H1 (cell line): ENCODE data around the gene RGS3. TPM values are rescaled to one million over a fixed set of nuclear protein-coding genes. Genes with fewer than 3 reads are reported as not detected.
A peak's percentile ranks its signal among the peaks of the same experiment; 100 is the strongest.

ENCODE experiments used
- CTCF ChIA-PET: fragments of 300-600 bp; sonication (Branson Sonifier 250); formaldehyde crosslinking; loops from one replicate; lab custom pipeline; 2021; ENCODE audit not compliant: partially characterized antibody; lab: Charles Lee
- POLR2A ChIA-PET: fragments of 300-600 bp; sonication (Branson Sonifier 250); formaldehyde crosslinking; loops from one replicate; lab custom pipeline; 2021; ENCODE audit warnings: inconsistent platforms; ENCODE audit not compliant: partially characterized antibody; lab: Charles Lee
- DNase-seq, 2 experiments: peaks; one replicate each; pipeline versions ENCODE4 v3.0.0 to v3.0.0-alpha.2; 2010 to 2022; ENCODE audit warnings: low spot score in 2 of 2, low read depth in 1 of 2, mixed read lengths in 1 of 2
- FAIRE-seq: peaks from 2 replicates; lab custom pipeline; 2011; peaks lifted over from hg19 to GRCh38; lab: Jason Lieb, UNC
- H2AFZ ChIP-seq: 2 replicates; pipeline ENCODE4 v1.8.1; 2012; ENCODE audit warnings: low read length, inconsistent platforms
- H2AK5ac ChIP-seq: 2 replicates; pipeline ENCODE4 v1.6.1; 2013; ENCODE audit warnings: low read depth, low read length
- H2BK120ac ChIP-seq: replicated peaks from 2 replicates; pipeline ENCODE3; 2013; ENCODE audit warnings: low read depth, low read length, inconsistent platforms
- H2BK12ac ChIP-seq: 2 replicates; pipeline ENCODE4 v1.6.1; 2013; ENCODE audit warnings: low read depth, low read length
- H2BK15ac ChIP-seq: 2 replicates; pipeline ENCODE4 v1.6.1; 2013; ENCODE audit warnings: low read length
- H2BK20ac ChIP-seq: 2 replicates; pipeline ENCODE4 v1.6.1; 2013; ENCODE audit warnings: low read length
- H2BK5ac ChIP-seq: 2 replicates; pipeline ENCODE4 v1.6.1; 2013; ENCODE audit warnings: low read depth, low read length
- H3K14ac ChIP-seq: 2 replicates; pipeline ENCODE4 v1.6.1; 2013; ENCODE audit warnings: inconsistent platforms; ENCODE audit not compliant: insufficient read length
- H3K18ac ChIP-seq: 2 replicates; pipeline ENCODE4 v1.6.1; 2013; ENCODE audit warnings: low read length; ENCODE audit errors: extremely low read depth
- H3K23ac ChIP-seq: 2 replicates; pipeline ENCODE4 v1.6.1; 2013; ENCODE audit warnings: inconsistent platforms; ENCODE audit not compliant: insufficient read length
- H3K23me2 ChIP-seq: 2 replicates; pipeline ENCODE4 v1.6.1; 2013; ENCODE audit warnings: low read depth, low read length
- H3K27ac ChIP-seq: 2 replicates; pipeline ENCODE4 v1.6.1; 2011; ENCODE audit warnings: low read depth, low read length, inconsistent platforms
- H3K27me3 ChIP-seq, 4 experiments: replicated peaks in 1 of 4; 1 replicate in 1 of 4; 2 replicates in 3 of 4; pipeline versions ENCODE4 v1.6.1 to v1.8.1; 2011 to 2013; ENCODE audit warnings: low read length in 3 of 4, mild to moderate bottlenecking in 3 of 4, inconsistent platforms in 2 of 4, mixed read lengths in 2 of 4, moderate library complexity in 1 of 4; ENCODE audit not compliant: control insufficient read depth in 3 of 4, insufficient read depth in 3 of 4; ENCODE audit errors: extremely low read depth in 1 of 4
- H3K36me3 ChIP-seq, 4 experiments: 2 replicates each; pipeline versions ENCODE4 v1.6.1 to v1.8.1; 2011 to 2013; ENCODE audit warnings: mild to moderate bottlenecking in 4 of 4, low read length in 3 of 4, moderate library complexity in 2 of 4, control low read depth in 1 of 4, inconsistent platforms in 1 of 4; ENCODE audit not compliant: insufficient read depth in 4 of 4, control insufficient read depth in 2 of 4
- H3K4ac ChIP-seq: replicated peaks from 2 replicates; pipeline ENCODE3; 2013; ENCODE audit warnings: low read length, low read depth, mixed read lengths, inconsistent platforms; ENCODE audit not compliant: insufficient read length
- H3K4me1 ChIP-seq, 4 experiments: replicated peaks in 1 of 4; 1 replicate in 1 of 4; 2 replicates in 3 of 4; pipeline versions ENCODE4 v1.6.1 to v1.8.1; 2011 to 2013; ENCODE audit warnings: low read length in 3 of 4, inconsistent platforms in 2 of 4, mixed read lengths in 1 of 4; ENCODE audit not compliant: insufficient read depth in 4 of 4, control insufficient read depth in 3 of 4
- H3K4me2 ChIP-seq, 2 experiments: 2 replicates each; pipeline versions ENCODE4 v1.6.1 to v1.8.1; 2011 to 2013; ENCODE audit warnings: low read depth in 2 of 2, low read length in 2 of 2, control low read depth in 1 of 2, inconsistent platforms in 1 of 2, mild to moderate bottlenecking in 1 of 2; ENCODE audit not compliant: insufficient read depth in 1 of 2
- H3K4me3 ChIP-seq, 4 experiments: fragments of 200-600, 300-600 bp in 1 of 4; sonication (generic), shearing (Covaris generic), sonication (Bioruptor Twin) in 1 of 4; 2 replicates each; pipeline versions ENCODE4 v1.5.1 to v1.8.1; 2011 to 2016; ENCODE audit warnings: low read length in 4 of 4, low read depth in 3 of 4, control low read depth in 2 of 4, inconsistent platforms in 2 of 4, mild to moderate bottlenecking in 2 of 4, mixed read lengths in 1 of 4, moderate library complexity in 1 of 4; ENCODE audit not compliant: insufficient read depth in 2 of 4; ENCODE audit errors: extremely low read depth in 1 of 4
- H3K56ac ChIP-seq: replicated peaks from 2 replicates; pipeline ENCODE3; 2013; ENCODE audit warnings: low read depth, mild to moderate bottlenecking, mixed read lengths, low read length, inconsistent platforms; ENCODE audit not compliant: insufficient read length
- H3K79me1 ChIP-seq: 2 replicates; pipeline ENCODE4 v1.6.1; 2013; ENCODE audit warnings: low read depth, low read length, control low read depth
- H3K79me2 ChIP-seq, 2 experiments: 2 replicates each; pipeline versions ENCODE4 v1.6.1 to v1.8.1; 2012 to 2013; ENCODE audit warnings: low read length in 2 of 2, mild to moderate bottlenecking in 2 of 2, inconsistent platforms in 1 of 2; ENCODE audit not compliant: insufficient read depth in 2 of 2, control insufficient read depth in 1 of 2
- H3K9ac ChIP-seq, 4 experiments: replicated peaks in 1 of 4; 1 replicate in 1 of 4; 2 replicates in 3 of 4; pipeline versions ENCODE4 v1.6.1 to v1.8.1; 2011 to 2013; ENCODE audit warnings: low read depth in 3 of 4, low read length in 3 of 4, control low read depth in 2 of 4, mild to moderate bottlenecking in 2 of 4, moderate library complexity in 2 of 4, inconsistent platforms in 1 of 4; ENCODE audit errors: extremely low read depth in 1 of 4
- H3K9me3 ChIP-seq, 2 experiments: 2 replicates each; pipeline versions ENCODE4 v1.6.1 to v1.8.1; 2012 to 2013; ENCODE audit warnings: mild to moderate bottlenecking in 2 of 2, moderate library complexity in 2 of 2, control low read depth in 1 of 2, inconsistent platforms in 1 of 2, low read depth in 1 of 2, low read length in 1 of 2, mixed read lengths in 1 of 2; ENCODE audit not compliant: insufficient read depth in 2 of 2
- H4K20me1 ChIP-seq, 2 experiments: replicated peaks in 1 of 2; 2 replicates each; pipeline versions ENCODE3 to v1.8.1; 2011 to 2013; ENCODE audit warnings: inconsistent platforms in 2 of 2, low read length in 2 of 2, mild to moderate bottlenecking in 1 of 2; ENCODE audit not compliant: insufficient read depth in 2 of 2, control insufficient read depth in 1 of 2
- H4K5ac ChIP-seq: 2 replicates; pipeline ENCODE4 v1.6.1; 2013; ENCODE audit warnings: low read length, low read depth, mixed read lengths, inconsistent platforms; ENCODE audit not compliant: insufficient read length
- H4K8ac ChIP-seq: 2 replicates; pipeline ENCODE4 v1.8.0; 2013; ENCODE audit warnings: mild to moderate bottlenecking, moderate library complexity, low read length, inconsistent platforms; ENCODE audit not compliant: insufficient read depth; ENCODE audit errors: extremely low read depth
- H4K91ac ChIP-seq: replicated peaks from 2 replicates; pipeline ENCODE3; 2013; ENCODE audit warnings: low read length, mixed read lengths, inconsistent platforms; ENCODE audit not compliant: insufficient read length
- BCL11A ChIP-seq, 2 experiments: IDR thresholded peaks; one replicate each; pipeline ENCODE4 v1.6.1; 2011; ENCODE audit warnings: low read depth in 2 of 2, low read length in 2 of 2, mild to moderate bottlenecking in 2 of 2
- CBX5 ChIP-seq: fragments of 300-800, 300-1000 bp; sonication (generic); IDR thresholded peaks from 2 replicates; pipeline ENCODE4 v1.7.1; 2016; ENCODE audit warnings: antibody characterized with exemption, low read length, low read depth
- CTBP2 ChIP-seq: IDR thresholded peaks from 2 replicates; pipeline ENCODE4 v1.7.0; 2011; ENCODE audit warnings: borderline replicate concordance, mild to moderate bottlenecking, moderate library complexity, mixed read lengths, low read length; ENCODE audit not compliant: insufficient read depth, insufficient read length
- KDM4A ChIP-seq: IDR thresholded peaks from one replicate; pipeline ENCODE4 v1.7.1; 2012; ENCODE audit warnings: low read depth, mild to moderate bottlenecking, moderate library complexity, low read length, inconsistent platforms; ENCODE audit not compliant: severe bottlenecking
- KDM5A ChIP-seq: fragments of 200-600 bp; IDR thresholded peaks from 2 replicates; pipeline ENCODE4 v1.7.1; 2012; ENCODE audit warnings: mild to moderate bottlenecking, low read length, inconsistent platforms, mixed read lengths
- RBBP5 ChIP-seq: IDR thresholded peaks from 2 replicates; pipeline ENCODE4 v1.7.1; 2012; ENCODE audit warnings: low read depth, mild to moderate bottlenecking, inconsistent platforms, low read length, moderate library complexity, borderline replicate concordance
- SIN3A ChIP-seq, 2 experiments: IDR thresholded peaks in 1 of 2; conservative IDR thresholded peaks in 1 of 2; 2 replicates each; pipeline ENCODE4 v1.6.1; 2011 to 2012; ENCODE audit warnings: low read length in 2 of 2, improper control_type of control experiment in 1 of 2, low read depth in 1 of 2, mild to moderate bottlenecking in 1 of 2
- SIRT6 ChIP-seq: IDR thresholded peaks from one replicate; pipeline ENCODE4 v1.7.1; 2012; ENCODE audit warnings: low read length, inconsistent platforms
- SUZ12 ChIP-seq: fragments of 200-600 bp; sonication (generic); IDR thresholded peaks from 2 replicates; pipeline ENCODE4 v1.6.1; 2012; ENCODE audit warnings: mild to moderate bottlenecking, inconsistent platforms, low read length, moderate library complexity, mixed read lengths
- TEAD4 ChIP-seq: IDR thresholded peaks from 2 replicates; pipeline ENCODE4 v1.6.1; 2012; ENCODE audit warnings: low read depth, low read length, inconsistent platforms, mixed read lengths
- YY1 ChIP-seq: IDR thresholded peaks from 2 replicates; pipeline ENCODE4 v1.6.1; 2011; ENCODE audit warnings: low read depth, mild to moderate bottlenecking, low read length
- WGBS, 2 experiments: shearing (Covaris generic) in 1 of 2; methylation state at CpG; one replicate each; pipeline versions ENCODE4 v1.1.6 to v1.1.7; 2013 to 2015; ENCODE audit warnings: low lambda C conversion rate in 2 of 2, mixed read lengths in 2 of 2, inconsistent platforms in 1 of 2, low coverage in 1 of 2, missing lambda C conversion rate in 1 of 2; ENCODE audit not compliant: insufficient replicate concordance in 2 of 2, insufficient coverage in 1 of 2, insufficient read length in 1 of 2; ENCODE audit errors: extremely low coverage in 1 of 2, missing lambda C conversion rate in 1 of 2; 5-methylcytosine and 5-hydroxymethylcytosine counted together
- polyA plus RNA-seq, 7 experiments: library from polyadenylated mRNA; depleted of rRNA in 3 of 7; stranded (reverse) in 5 of 7; unstranded in 2 of 7; fragments of >200 nt in 5 of 7; fragments of 200-250 nt in 2 of 7; gene quantifications; 1 replicate in 5 of 7; 2 replicates in 1 of 7; 4 replicates in 1 of 7; pipeline versions ENCODE4 v1.2.1 to v1.2.3, GENCODE V29; 2011 to 2013; ENCODE audit warnings: missing spikeins in 2 of 7, mixed read lengths in 2 of 7
- total RNA-seq: library from RNA; stranded (reverse); fragmentation: NEBNext Ultra II Directional; extraction: Animal tissue kit (Norgen Biotek cat#: 25700); gene quantifications from 2 replicates; pipeline ENCODE4 v1.2.1, GENCODE V29; 2021
- TF ChIP-seq, protein P1 (sequence below): IDR thresholded peaks from 2 replicates; pipeline ENCODE4 v1.6.1; 2012; ENCODE audit warnings: low read length, inconsistent platforms

RGS3 gene
- total and polyA plus RNA-seq, 2 of the 8 experiments (the other 6 are each of a cell fraction or from before 2014, with no cell fraction given): 12.6 to 18.2 TPM

DNA sequence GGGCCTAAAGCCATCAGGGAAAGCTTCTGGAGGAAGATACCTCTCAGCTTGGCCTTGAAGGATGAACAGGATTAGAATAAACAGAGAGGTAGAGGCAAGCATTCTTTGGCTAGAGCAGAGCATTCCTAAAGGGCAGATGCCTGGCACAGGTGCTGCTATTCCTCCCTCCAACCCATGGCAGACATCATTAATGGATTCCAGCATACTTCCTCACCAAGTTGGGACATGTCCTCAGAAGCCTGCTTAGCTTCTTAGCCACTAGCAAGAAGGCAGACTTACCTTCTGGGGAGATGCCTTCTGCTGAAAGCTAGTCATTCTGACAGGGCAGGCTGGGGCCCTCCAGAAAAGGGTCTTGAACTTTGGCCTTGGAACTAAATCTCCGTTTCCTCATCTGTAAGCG, 122.0 kb downstream of the RGS3 start:
- no peak overlapping the region for H3K27ac ChIP-seq
- no peak overlapping the region for H2BK15ac ChIP-seq
- H2BK5ac ChIP-seq: 0 out of 2 replicates have a peak overlapping the region, but pooled peaks have one; percentile 44
- 92% methylated on average over 2 of the region's 2 CpGs; no CpG with 5 or more reads in 1 of the 2 experiments for WGBS, 2 experiments
- no peak overlapping the region for H3K14ac ChIP-seq
- no peaks in the 10 kb centered on the region for H3K79me2 ChIP-seq
- H3K36me3 ChIP-seq: peaks cover 0 to 4% (median 0%) of the 10 kb centered on the region in 4 experiments; a peak in 2 of 8 replicates
- H4K20me1 ChIP-seq: no peaks in the 10 kb centered on the region
- H3K9me3 ChIP-seq: no peaks in the 10 kb centered on the region
- ChIA-PET CTCF (interaction anchor here (0.9 to 28.3 kb wide), 6 partner anchors 67 to 610 kb away, joined by 3 to 1065 read pairs (median 5); partner anchors contain the start of genes C9orf43, CDC26, POLE3 and PRPF4), POLR2A (no interaction called here)
- H3K23ac ChIP-seq: no peak overlapping the region
- no peak for DNase-seq
- no peak overlapping the region for H3K56ac ChIP-seq
- H2AK5ac ChIP-seq: no peak overlapping the region
- H4K8ac ChIP-seq: no peak overlapping the region; the same call in 1 of the 2 replicates
- H2BK20ac ChIP-seq: no peak overlapping the region
- no peaks in the 10 kb centered on the region for H3K27me3 ChIP-seq
- no peak overlapping the region for H3K9ac ChIP-seq
- H3K4me1 ChIP-seq: no peaks in the 10 kb centered on the region
- H3K23me2 ChIP-seq: peaks cover 2% of the 10 kb centered on the region; the same call in 1 of the 2 replicates
- no peak overlapping the region for H2AFZ ChIP-seq
- H4K5ac ChIP-seq: no peak overlapping the region
- H3K4me2 ChIP-seq: no peak overlapping the region
- no peaks in the 10 kb centered on the region for H3K79me1 ChIP-seq
- H3K18ac ChIP-seq: no peak overlapping the region
- no peak overlapping the region for H3K4me3 ChIP-seq
- H2BK12ac ChIP-seq: no peak overlapping the region
- no peak for TF ChIP-seq YY1
- TF ChIP-seq, protein P1, sequence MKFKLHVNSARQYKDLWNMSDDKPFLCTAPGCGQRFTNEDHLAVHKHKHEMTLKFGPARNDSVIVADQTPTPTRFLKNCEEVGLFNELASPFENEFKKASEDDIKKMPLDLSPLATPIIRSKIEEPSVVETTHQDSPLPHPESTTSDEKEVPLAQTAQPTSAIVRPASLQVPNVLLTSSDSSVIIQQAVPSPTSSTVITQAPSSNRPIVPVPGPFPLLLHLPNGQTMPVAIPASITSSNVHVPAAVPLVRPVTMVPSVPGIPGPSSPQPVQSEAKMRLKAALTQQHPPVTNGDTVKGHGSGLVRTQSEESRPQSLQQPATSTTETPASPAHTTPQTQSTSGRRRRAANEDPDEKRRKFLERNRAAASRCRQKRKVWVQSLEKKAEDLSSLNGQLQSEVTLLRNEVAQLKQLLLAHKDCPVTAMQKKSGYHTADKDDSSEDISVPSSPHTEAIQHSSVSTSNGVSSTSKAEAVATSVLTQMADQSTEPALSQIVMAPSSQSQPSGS: no peak
- TF ChIP-seq BCL11A (IDR thresholded peaks at IDR 0.05; ENCODE audit: low read depth in 2 of 2, low read length in 2 of 2): no peak
- no peak for TF ChIP-seq RBBP5
- TF ChIP-seq KDM5A: no peak
- TF ChIP-seq SIN3A (conservative IDR thresholded peaks at IDR 0.05 in 1 of 2, IDR thresholded peaks at IDR 0.05 in 1 of 2; ENCODE audit: low read depth in 1 of 2, low read length in 2 of 2): no peak
- no peak for TF ChIP-seq SUZ12
- TF ChIP-seq CTBP2: no peak
- TF ChIP-seq KDM4A: no peak
- TF ChIP-seq CBX5: no peak
- TF ChIP-seq TEAD4: no peak
- TF ChIP-seq SIRT6: no peak
- TF ChIP-seq, all 59 proteins: peak for 0
- Histone ChIP-seq H3K4ac (no peak overlapping the region), H2BK120ac (no peak overlapping the region), H4K91ac (no peak overlapping the region)
- FAIRE-seq: no peak
